Measurements from ENCODE around the gene COMMD10.

Gene COMMD10

DNA sequence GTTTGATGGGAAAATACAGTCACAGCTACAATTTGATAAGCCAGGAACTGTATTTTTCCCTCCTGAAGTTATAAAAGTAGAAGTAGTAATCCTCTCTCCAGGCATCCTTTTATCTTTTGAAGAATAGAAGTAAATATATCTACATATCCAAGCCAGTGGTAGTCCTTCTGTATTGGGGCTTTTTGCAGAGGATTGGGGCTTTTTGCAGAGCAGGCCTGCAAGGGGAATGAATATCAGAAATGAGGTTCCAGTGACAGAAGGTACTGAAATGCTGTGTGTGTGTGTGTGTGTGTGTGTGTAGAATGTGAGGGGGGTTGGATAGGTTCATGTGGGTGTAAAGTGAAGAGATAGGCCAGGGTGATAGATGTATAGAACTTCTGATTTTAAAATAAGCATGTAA lies 127.4 kb downstream of the COMMD10 start:
- Histone ChIP-seq H3K9me3 (ENCODE audit: control insufficient read depth, low read length) (no peaks in the 10 kb centered on the region), H3K4me3 (ENCODE audit: extremely low read depth, insufficient read depth, low read length, poor library complexity, severe bottlenecking) (no peak overlapping the region), H3K27ac (ENCODE audit: low read depth, low read length, severe bottlenecking) (no peak overlapping the region), H3K36me3 (ENCODE audit: control insufficient read depth, insufficient read depth, low read length) (no peaks in the 10 kb centered on the region), H3K4me1 (ENCODE audit: control insufficient read depth, insufficient read depth, low read length, poor library complexity, severe bottlenecking) (no peaks in the 10 kb centered on the region)

DNA sequence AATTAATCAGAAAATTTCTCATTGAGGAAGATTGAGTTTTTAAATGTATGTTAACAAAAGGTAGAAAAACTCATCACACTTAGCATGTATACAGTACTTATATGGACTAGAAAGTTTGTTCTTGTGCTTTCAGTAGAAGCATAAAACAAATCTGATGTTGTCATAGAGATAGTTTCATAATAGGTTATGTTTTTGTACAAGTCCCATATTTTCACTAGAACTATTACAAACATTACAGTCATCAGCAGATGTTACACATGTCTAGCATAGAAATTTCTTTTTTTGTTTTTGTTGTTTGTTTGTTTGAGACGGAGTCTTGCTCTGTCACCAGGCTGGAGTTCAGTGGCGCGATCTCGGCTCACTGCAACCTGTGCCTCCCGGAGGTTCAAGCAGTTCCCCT lies 131.4 kb downstream of the COMMD10 start:
- WGBS, 2 experiments (ENCODE audit: insufficient coverage in 2 of 2): 91 to 100% methylated on average over 5 of the region's 5 CpGs

DNA sequence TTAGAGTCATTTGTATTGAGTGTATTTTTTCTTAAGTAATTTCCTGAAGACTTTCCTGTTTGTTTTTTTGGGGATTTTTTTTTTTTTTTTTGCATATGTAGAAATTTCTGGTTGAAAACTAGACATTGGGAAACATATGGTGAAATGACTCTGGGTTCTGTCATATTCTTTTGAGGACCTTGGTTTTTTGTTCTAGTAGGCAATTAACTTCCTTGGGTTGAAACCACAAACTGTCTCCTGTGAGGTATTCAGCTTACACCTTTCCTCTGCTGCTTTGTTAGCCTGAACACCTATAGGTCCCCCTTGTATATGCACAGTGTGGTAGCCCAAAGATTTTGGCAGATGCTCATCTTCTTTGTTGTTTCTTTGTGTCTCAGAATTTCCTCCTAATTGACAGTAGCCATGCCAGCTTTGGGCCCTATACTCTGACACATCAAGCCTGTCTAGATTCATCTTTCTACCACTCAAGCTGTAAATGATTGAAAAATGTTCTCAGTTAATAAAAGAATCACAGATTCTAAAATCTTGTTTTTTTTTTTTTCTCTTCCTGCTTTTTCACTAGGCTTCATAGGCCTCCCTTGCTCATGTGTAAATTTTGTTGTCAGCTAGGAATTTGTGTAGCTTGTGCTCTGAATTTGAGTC lies 140.6 kb downstream of the COMMD10 start:
- H3K4me3 ChIP-seq (ENCODE audit: extremely low read depth, insufficient read depth, low read length, poor library complexity, severe bottlenecking): no peak overlapping the region
- peaks cover under 1% of the 10 kb centered on the region for H3K4me1 ChIP-seq (ENCODE audit: control insufficient read depth, insufficient read depth, low read length, poor library complexity, severe bottlenecking)
- no peak overlapping the region for H3K27ac ChIP-seq (ENCODE audit: low read depth, low read length, severe bottlenecking)
- no peaks in the 10 kb centered on the region for H3K36me3 ChIP-seq (ENCODE audit: control insufficient read depth, insufficient read depth, low read length)
- no peaks in the 10 kb centered on the region for H3K9me3 ChIP-seq (ENCODE audit: control insufficient read depth, low read length)

More for the DNA sequence above, 131.4 kb downstream of the COMMD10 start:
- Histone ChIP-seq H3K4me3 (ENCODE audit: extremely low read depth, insufficient read depth, low read length, poor library complexity, severe bottlenecking) (no peak overlapping the region), H3K9me3 (ENCODE audit: control insufficient read depth, low read length) (no peaks in the 10 kb centered on the region), H3K36me3 (ENCODE audit: control insufficient read depth, insufficient read depth, low read length) (no peaks in the 10 kb centered on the region), H3K4me1 (ENCODE audit: control insufficient read depth, insufficient read depth, low read length, poor library complexity, severe bottlenecking) (peaks cover 12% of the 10 kb centered on the region), H3K27ac (ENCODE audit: low read depth, low read length, severe bottlenecking) (no peak overlapping the region)

DNA sequence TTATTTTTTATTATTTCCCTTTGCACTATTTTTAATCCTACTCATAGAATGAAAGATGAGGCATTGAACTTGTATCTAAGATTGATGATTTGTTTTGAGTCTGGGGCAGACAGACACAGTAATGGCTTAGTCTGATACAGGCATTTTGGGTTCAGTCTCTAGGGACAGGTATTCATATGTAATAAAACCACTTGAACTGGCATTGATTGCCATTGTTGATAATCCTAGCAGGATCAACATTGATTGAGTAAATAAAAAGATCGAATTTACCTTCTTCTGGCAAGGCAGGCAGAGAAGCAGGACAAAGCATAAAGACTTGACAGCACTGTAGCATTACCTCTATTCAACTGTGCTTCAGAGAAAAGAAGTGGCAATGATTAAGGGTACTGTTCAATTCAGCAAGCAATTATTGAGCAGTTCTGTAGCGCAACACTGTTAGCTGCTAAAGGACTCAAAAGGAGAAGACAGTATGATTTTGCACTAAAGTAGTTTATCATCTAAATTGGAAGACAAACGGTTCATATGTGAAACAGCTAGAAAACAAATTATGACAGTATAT lies 144.4 kb downstream of the COMMD10 start:
- H3K4me3 ChIP-seq (ENCODE audit: extremely low read depth, insufficient read depth, low read length, poor library complexity, severe bottlenecking): no peak overlapping the region
- H3K36me3 ChIP-seq (ENCODE audit: control insufficient read depth, insufficient read depth, low read length): no peaks in the 10 kb centered on the region
- H3K4me1 ChIP-seq (ENCODE audit: control insufficient read depth, insufficient read depth, low read length, poor library complexity, severe bottlenecking): no peaks in the 10 kb centered on the region
- H3K27ac ChIP-seq (ENCODE audit: low read depth, low read length, severe bottlenecking): no peak overlapping the region
- WGBS, 2 experiments (ENCODE audit: insufficient coverage in 2 of 2): 0 to 50% methylated on average over 1 to 2 of the region's 3 CpGs
- no peaks in the 10 kb centered on the region for H3K9me3 ChIP-seq (ENCODE audit: control insufficient read depth, low read length)

DNA sequence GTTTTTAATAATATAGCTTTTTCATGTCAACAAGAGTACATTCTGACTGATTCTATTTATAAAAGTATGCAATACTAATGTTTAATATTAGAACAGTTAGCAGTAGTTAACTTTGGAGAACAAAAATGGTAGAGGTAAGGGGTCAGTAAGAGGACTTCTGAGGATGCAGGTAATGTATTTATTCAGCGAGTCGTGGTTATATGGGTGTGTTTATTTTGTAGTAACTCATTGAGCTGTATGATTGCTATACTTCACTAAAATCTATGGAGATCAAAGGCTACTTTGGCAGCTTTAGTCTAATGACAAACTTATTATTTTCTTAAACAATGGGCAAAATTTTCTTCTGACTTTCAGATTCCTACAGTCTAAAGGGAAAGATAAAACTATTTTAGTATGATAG lies 146.5 kb downstream of the COMMD10 start:
- no peaks in the 10 kb centered on the region for H3K4me1 ChIP-seq (ENCODE audit: control insufficient read depth, insufficient read depth, low read length, poor library complexity, severe bottlenecking)
- H3K36me3 ChIP-seq (ENCODE audit: control insufficient read depth, insufficient read depth, low read length): no peaks in the 10 kb centered on the region
- no CpG with 5 or more reads among the region's 2 CpGs for WGBS, 2 experiments (ENCODE audit: insufficient coverage in 2 of 2)
- H3K4me3 ChIP-seq (ENCODE audit: extremely low read depth, insufficient read depth, low read length, poor library complexity, severe bottlenecking): no peak overlapping the region
- H3K9me3 ChIP-seq (ENCODE audit: control insufficient read depth, low read length): no peaks in the 10 kb centered on the region
- no peak overlapping the region for H3K27ac ChIP-seq (ENCODE audit: low read depth, low read length, severe bottlenecking)

DNA sequence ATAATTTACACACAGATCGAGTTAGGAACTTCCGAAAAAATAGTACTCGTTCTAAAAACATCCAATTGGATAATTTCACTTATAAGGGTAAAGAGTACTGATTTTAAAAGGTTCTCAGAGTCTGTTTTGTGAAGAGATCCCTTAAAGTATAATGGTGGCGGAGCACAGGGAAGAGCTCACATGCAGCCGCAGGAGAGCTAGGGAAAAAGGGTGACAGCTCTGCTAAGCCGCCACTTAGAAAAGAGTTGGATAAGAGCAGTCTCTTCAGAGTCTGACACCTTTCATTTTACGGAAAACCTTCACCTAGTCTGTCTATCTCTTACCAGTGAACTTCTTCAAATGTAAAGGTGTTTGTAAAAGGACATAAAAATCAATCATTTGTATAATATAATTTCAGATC lies 149.9 kb downstream of the COMMD10 start:
- no peaks in the 10 kb centered on the region for H3K4me1 ChIP-seq (ENCODE audit: control insufficient read depth, insufficient read depth, low read length, poor library complexity, severe bottlenecking)
- H3K27ac ChIP-seq (ENCODE audit: low read depth, low read length, severe bottlenecking): no peak overlapping the region
- 86 to 95% methylated on average over 1 to 2 of the region's 7 CpGs for WGBS, 2 experiments (ENCODE audit: insufficient coverage in 2 of 2)
- H3K4me3 ChIP-seq (ENCODE audit: extremely low read depth, insufficient read depth, low read length, poor library complexity, severe bottlenecking): no peak overlapping the region
- no peaks in the 10 kb centered on the region for H3K9me3 ChIP-seq (ENCODE audit: control insufficient read depth, low read length)
- no peaks in the 10 kb centered on the region for H3K36me3 ChIP-seq (ENCODE audit: control insufficient read depth, insufficient read depth, low read length)

DNA sequence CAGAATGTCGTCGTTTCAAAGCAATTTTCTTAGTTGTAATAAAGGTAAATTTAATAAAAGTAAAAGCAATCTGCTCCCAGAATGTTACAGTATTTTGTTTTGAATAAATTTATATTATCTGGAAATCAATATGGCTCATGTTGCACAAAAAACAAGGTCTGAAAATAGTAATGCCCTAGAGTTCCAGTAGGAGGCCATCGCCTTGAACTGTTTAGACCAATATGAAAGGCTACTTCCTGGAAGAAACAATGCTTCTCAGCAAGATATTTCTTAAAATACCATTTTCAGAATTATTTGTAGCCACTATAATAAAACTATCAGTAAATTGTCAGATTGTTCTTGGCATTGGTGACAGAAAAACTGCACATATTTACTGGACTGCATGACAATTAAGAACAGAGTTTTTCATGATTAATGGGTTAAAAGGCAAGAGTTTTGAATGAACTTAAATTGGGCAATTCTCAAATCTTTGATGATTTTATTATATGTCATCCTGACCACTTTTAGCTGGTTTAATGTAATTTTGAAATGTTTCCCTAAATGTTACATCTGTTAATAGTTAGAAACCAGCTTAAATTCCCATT lies 153.2 kb downstream of the COMMD10 start:
- no peaks in the 10 kb centered on the region for H3K9me3 ChIP-seq (ENCODE audit: control insufficient read depth, low read length)
- no peaks in the 10 kb centered on the region for H3K36me3 ChIP-seq (ENCODE audit: control insufficient read depth, insufficient read depth, low read length)
- H3K4me1 ChIP-seq (ENCODE audit: control insufficient read depth, insufficient read depth, low read length, poor library complexity, severe bottlenecking): no peaks in the 10 kb centered on the region
- 100% methylated on average over 1 of the region's 3 CpGs; no CpG with 5 or more reads in 1 of the 2 experiments for WGBS, 2 experiments (ENCODE audit: insufficient coverage in 2 of 2)
- H3K27ac ChIP-seq (ENCODE audit: low read depth, low read length, severe bottlenecking): no peak overlapping the region
- H3K4me3 ChIP-seq (ENCODE audit: extremely low read depth, insufficient read depth, low read length, poor library complexity, severe bottlenecking): no peak overlapping the region

DNA sequence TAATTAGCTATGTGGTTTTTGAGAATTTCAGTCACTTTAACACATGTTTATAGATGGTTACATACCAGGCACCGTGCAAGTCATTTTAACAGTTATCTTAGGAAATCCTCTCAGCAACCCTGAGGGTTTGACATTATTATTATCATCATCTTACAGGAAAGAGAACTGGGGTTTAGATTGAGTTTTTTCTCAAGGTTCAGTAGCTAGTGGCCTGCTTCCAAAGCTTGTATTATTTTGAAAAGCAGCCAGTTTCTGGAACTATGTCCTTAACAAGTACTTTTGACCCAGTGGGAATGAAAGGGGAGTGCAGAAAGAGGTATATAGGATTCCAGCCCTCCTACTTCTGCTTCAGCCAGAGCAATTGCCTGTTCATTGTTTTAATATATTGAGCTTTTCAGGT lies 157.5 kb downstream of the COMMD10 start:
- H3K4me1 ChIP-seq (ENCODE audit: control insufficient read depth, insufficient read depth, low read length, poor library complexity, severe bottlenecking): no peaks in the 10 kb centered on the region
- no peak overlapping the region for H3K27ac ChIP-seq (ENCODE audit: low read depth, low read length, severe bottlenecking)
- no CpG with 5 or more reads among the region's 1 CpG for WGBS, 2 experiments (ENCODE audit: insufficient coverage in 2 of 2)
- H3K4me3 ChIP-seq (ENCODE audit: extremely low read depth, insufficient read depth, low read length, poor library complexity, severe bottlenecking): no peak overlapping the region
- peaks cover 10% of the 10 kb centered on the region for H3K9me3 ChIP-seq (ENCODE audit: control insufficient read depth, low read length)
- no peaks in the 10 kb centered on the region for H3K36me3 ChIP-seq (ENCODE audit: control insufficient read depth, insufficient read depth, low read length)

DNA sequence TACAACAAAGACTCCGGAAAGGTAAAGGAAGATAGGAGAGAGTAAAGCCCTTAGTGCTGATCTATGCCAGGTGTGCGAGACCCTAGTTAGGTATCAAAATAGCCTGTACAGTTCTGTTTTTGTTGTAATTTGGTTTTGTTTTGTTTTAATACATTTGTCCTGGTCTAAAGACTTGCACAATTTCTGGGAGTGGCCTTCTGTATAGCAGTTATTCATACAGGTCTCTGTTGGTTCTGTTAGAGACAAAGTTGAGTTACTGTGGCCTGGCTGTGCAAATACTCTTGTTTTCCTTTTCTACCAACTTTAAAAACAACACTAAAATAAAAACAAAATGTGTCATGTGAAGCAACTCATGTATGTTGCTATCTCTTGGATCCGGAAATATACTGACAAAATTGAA lies 163.6 kb downstream of the COMMD10 start:
- H3K4me1 ChIP-seq (ENCODE audit: control insufficient read depth, insufficient read depth, low read length, poor library complexity, severe bottlenecking): no peaks in the 10 kb centered on the region
- peaks cover 10% of the 10 kb centered on the region for H3K9me3 ChIP-seq (ENCODE audit: control insufficient read depth, low read length)
- no peak overlapping the region for H3K27ac ChIP-seq (ENCODE audit: low read depth, low read length, severe bottlenecking)
- WGBS, 2 experiments (ENCODE audit: insufficient coverage in 2 of 2): 96 to 97% methylated on average over 2 of the region's 3 CpGs
- H3K36me3 ChIP-seq (ENCODE audit: control insufficient read depth, insufficient read depth, low read length): no peaks in the 10 kb centered on the region
- H3K4me3 ChIP-seq (ENCODE audit: extremely low read depth, insufficient read depth, low read length, poor library complexity, severe bottlenecking): no peak overlapping the region

DNA sequence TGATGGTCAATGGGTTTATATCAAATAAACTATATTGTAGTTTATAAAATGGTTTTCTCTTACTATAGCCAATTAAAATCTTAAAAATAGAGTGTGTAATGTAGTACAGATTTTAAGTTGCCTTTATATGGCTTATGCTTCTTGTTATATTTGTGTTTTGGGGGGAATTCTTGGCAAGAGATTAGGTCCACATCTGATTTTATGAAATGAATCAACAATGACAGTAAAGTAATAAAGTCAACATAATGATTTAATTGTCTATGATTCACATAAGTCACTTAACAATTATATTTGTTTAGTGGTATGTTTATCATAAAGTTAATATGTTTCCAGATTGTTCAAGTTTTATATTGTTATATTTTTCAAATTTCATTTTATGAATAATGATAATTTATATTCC lies 164.8 kb downstream of the COMMD10 start:
- H3K36me3 ChIP-seq (ENCODE audit: control insufficient read depth, insufficient read depth, low read length): no peaks in the 10 kb centered on the region
- H3K4me1 ChIP-seq (ENCODE audit: control insufficient read depth, insufficient read depth, low read length, poor library complexity, severe bottlenecking): no peaks in the 10 kb centered on the region
- H3K4me3 ChIP-seq (ENCODE audit: extremely low read depth, insufficient read depth, low read length, poor library complexity, severe bottlenecking): no peak overlapping the region
- peaks cover 10% of the 10 kb centered on the region for H3K9me3 ChIP-seq (ENCODE audit: control insufficient read depth, low read length)
- H3K27ac ChIP-seq (ENCODE audit: low read depth, low read length, severe bottlenecking): no peak overlapping the region

DNA sequence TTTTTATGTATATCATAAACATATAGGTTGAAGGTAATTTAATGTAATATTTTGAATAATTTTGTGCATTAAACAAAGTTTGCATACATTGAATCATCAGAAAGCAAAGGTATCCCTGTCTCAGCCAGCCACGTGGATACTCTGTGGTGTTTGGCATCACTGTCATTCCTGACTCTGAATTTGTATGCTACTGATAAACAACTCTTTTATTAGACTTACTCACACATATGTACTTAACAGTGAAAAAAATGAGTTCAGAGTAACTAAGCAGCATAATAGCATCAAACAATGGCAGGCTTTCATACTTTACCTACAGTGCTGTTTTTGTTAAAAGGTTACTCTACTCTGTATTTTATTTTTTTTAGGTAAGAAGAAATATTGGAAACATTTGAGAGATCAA lies 171.9 kb downstream of the COMMD10 start:
- no peaks in the 10 kb centered on the region for H3K36me3 ChIP-seq (ENCODE audit: control insufficient read depth, insufficient read depth, low read length)
- no peak overlapping the region for H3K4me3 ChIP-seq (ENCODE audit: extremely low read depth, insufficient read depth, low read length, poor library complexity, severe bottlenecking)
- H3K4me1 ChIP-seq (ENCODE audit: control insufficient read depth, insufficient read depth, low read length, poor library complexity, severe bottlenecking): no peaks in the 10 kb centered on the region
- H3K27ac ChIP-seq (ENCODE audit: low read depth, low read length, severe bottlenecking): no peak overlapping the region
- H3K9me3 ChIP-seq (ENCODE audit: control insufficient read depth, low read length): no peaks in the 10 kb centered on the region
- no CpG with 5 or more reads among the region's 1 CpG for WGBS, 2 experiments (ENCODE audit: insufficient coverage in 2 of 2)
